SK-N-MC (cell line): ENCODE data around the gene SCRT2.
A peak's percentile ranks its signal among the peaks of the same experiment; 100 is the strongest.

ENCODE experiments used
- DNase-seq: peaks from one replicate; pipeline ENCODE4 v3.0.0-alpha.2; 2011; ENCODE audit warnings: low read depth, low spot score
- H3K27ac ChIP-seq: fragments of 200-600 bp; sonication (generic); 2 replicates; pipeline ENCODE4 v1.5.1; 2016; ENCODE audit warnings: mixed run types
- H3K36me3 ChIP-seq: fragments of 200-600 bp; sonication (generic); 2 replicates; pipeline ENCODE4 v1.6.1; 2017; ENCODE audit warnings: antibody characterized with exemption, low read length, mixed read lengths; ENCODE audit not compliant: insufficient read depth
- H3K4me3 ChIP-seq: fragments of 200-600 bp; sonication (generic); 2 replicates; pipeline ENCODE4 v1.5.1; 2016
- H3K9ac ChIP-seq: fragments of 200-600 bp; sonication (generic); 2 replicates; pipeline ENCODE4 v1.8.0; 2017; ENCODE audit warnings: mixed run types, mixed read lengths; ENCODE audit not compliant: insufficient read length
- H3K9me3 ChIP-seq: fragments of 200-600 bp; sonication (generic); 2 replicates; pipeline ENCODE4 v1.6.1; 2017; ENCODE audit warnings: low read depth, mild to moderate bottlenecking, antibody characterized with exemption, low read length, moderate library complexity, mixed read lengths
- EZH2 ChIP-seq: fragments of 200-600 bp; sonication (generic); IDR thresholded peaks from one replicate; pipeline ENCODE4 v1.6.1; 2017; ENCODE audit warnings: antibody characterized with exemption
- FOXP2 ChIP-seq: optimal IDR thresholded peaks from 2 replicates; pipeline ENCODE3; 2011; ENCODE audit warnings: mild to moderate bottlenecking, moderate library complexity; ENCODE audit not compliant: insufficient read depth; ENCODE audit errors: extremely low read length, control extremely low read depth
- POLR2AphosphoS5 ChIP-seq: IDR thresholded peaks from 2 replicates; pipeline ENCODE4 v1.6.1; 2012; ENCODE audit warnings: mild to moderate bottlenecking, low read depth, low read length, borderline replicate concordance

SCRT2 gene

DNA sequence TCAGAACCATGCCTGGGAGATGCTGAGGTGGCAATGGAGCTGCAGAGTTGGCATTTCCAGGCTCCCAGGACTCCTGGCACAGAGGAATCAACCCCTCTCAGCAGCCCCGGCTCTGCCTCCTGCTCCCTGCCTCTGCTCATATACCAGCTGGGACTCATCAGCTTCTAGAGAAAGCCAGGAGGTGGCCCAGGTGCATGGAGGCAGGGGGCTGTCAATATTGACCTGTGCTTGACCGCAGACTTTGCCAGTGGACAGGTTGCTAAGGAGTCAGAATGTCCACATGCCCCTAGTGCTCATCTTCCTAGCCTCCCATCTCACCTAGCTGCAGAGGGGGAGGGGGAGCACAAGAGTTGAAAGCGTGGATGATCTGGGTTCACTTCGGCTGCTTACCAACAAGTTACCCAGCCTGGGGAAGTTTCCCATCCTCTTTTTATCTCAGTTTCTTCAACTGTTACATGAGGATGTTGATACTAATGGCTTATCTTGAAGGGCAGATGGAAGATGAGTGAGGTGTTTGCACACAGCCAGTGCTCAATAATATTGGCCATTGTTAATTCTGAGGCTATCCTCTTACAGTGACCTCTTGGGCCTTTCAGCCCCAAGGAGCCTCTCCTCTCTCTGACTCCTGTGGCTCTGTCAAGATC is 9.2 kb upstream of the SCRT2 start:
- no peak for DNase-seq
- TF ChIP-seq EZH2 (no peak), POLR2AphosphoS5 (no peak), FOXP2 (no peak)
- Histone ChIP-seq H3K4me3 (no peak overlapping the region), H3K9ac (no peak overlapping the region), H3K27ac (no peak overlapping the region), H3K9me3 (no peaks in the 10 kb centered on the region), H3K36me3 (no peaks in the 10 kb centered on the region)

DNA sequence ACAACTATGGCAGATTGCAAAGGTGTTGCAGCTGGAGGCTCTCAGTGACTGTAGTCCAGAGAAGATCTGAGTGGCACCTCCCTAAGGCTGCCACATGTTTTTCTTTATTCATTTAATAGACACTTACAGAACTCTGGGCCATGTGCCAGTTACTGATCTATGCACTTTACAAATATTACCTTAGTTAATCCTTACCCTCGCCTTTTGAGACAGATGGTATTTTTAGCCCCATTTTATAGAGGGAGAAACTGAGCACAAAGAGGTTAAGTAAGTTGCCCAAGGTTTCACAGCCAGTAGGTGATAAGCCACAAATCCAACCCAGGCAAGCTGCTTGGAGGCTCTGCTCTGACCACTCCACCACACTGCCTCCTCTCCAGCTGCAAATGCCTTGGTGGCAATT is 6.5 kb upstream of the SCRT2 start:
- Histone ChIP-seq H3K36me3 (no peaks in the 10 kb centered on the region), H3K27ac (no peak overlapping the region), H3K4me3 (no peak overlapping the region), H3K9me3 (no peaks in the 10 kb centered on the region), H3K9ac (no peak overlapping the region)
- no peak for DNase-seq
- TF ChIP-seq FOXP2 (no peak), POLR2AphosphoS5 (no peak), EZH2 (no peak)

DNA sequence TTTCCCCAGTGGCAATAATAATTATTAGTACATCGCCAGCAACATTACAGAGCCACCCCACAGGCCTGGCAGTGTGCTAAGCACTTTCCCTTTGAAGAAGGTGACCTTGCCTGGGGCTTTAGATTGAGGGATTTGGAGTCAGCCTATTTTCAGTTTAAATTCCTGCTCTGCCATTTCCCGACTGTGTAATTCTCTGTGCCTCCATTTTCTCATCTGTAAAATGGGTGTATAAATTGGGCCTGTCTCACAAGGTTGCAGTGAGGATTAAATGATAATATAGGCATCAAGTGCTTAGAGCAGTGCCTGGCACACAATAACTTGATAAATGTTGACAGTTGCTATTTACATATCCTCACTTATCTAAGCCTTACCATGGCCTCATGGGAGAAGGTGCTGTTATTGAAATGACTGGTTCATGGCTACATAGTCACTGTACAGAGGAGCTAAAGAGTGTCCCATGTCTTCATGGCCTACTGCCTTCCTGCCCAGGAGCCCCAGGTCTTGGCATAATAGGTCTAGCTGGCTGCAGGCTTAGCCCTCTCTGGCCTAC is 5.1 kb upstream of the SCRT2 start:
- DNase-seq: no peak
- Histone ChIP-seq H3K9ac (no peak overlapping the region), H3K36me3 (no peaks in the 10 kb centered on the region), H3K27ac (no peak overlapping the region), H3K4me3 (no peak overlapping the region), H3K9me3 (no peaks in the 10 kb centered on the region)
- TF ChIP-seq EZH2 (no peak), POLR2AphosphoS5 (no peak), FOXP2 (no peak)

DNA sequence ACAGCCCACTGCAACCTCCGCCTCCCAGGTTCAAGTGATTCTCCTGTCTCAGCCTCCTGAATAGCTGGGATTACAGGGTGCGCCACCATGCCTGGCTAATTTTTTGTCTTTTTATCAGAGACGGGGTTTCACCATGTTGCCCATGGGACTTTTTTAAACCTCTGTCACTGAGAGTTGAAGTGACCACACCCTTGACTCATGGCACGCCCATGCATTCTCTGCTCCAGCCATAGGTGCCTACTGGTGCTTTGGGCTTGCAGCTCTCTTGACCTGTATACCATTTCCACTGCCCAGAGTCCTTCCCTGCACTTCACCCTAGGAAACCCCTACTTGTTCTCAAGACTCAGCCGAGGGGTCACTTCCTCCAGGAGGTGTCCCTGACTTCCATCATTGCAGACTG is 2.4 kb upstream of the SCRT2 start:
- no peaks in the 10 kb centered on the region for H3K36me3 ChIP-seq
- no peaks in the 10 kb centered on the region for H3K9me3 ChIP-seq
- DNase-seq: no peak
- no peak overlapping the region for H3K9ac ChIP-seq
- TF ChIP-seq FOXP2 (no peak), POLR2AphosphoS5 (no peak), EZH2 (no peak)
- H3K27ac ChIP-seq: no peak overlapping the region
- H3K4me3 ChIP-seq: no peak overlapping the region

DNA sequence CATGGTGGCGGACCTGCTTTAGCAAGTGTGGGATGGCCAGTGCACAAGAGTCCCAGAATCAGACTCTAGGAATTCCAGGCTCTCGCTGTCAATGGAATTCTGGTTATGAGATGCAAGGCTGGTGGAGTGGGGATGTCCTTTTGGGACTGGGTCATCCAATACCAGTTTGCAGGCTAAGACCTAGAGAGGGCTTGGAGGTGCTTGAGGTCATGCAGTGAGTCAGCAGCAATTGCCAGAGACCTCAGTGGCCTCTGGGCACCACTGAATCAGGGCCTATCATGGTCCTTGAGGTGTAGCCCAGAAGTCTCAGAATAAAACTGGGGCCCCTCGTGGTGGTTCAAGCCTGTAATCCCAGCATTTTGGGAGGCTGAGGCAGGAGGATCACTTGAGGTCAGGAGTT is 1.4 kb upstream of the SCRT2 start:
- no peak for DNase-seq
- TF ChIP-seq POLR2AphosphoS5 (no peak), FOXP2 (no peak), EZH2 (no peak)
- H3K27ac ChIP-seq: no peak overlapping the region
- H3K4me3 ChIP-seq: no peak overlapping the region
- H3K36me3 ChIP-seq: no peaks in the 10 kb centered on the region
- no peaks in the 10 kb centered on the region for H3K9me3 ChIP-seq
- no peak overlapping the region for H3K9ac ChIP-seq

DNA sequence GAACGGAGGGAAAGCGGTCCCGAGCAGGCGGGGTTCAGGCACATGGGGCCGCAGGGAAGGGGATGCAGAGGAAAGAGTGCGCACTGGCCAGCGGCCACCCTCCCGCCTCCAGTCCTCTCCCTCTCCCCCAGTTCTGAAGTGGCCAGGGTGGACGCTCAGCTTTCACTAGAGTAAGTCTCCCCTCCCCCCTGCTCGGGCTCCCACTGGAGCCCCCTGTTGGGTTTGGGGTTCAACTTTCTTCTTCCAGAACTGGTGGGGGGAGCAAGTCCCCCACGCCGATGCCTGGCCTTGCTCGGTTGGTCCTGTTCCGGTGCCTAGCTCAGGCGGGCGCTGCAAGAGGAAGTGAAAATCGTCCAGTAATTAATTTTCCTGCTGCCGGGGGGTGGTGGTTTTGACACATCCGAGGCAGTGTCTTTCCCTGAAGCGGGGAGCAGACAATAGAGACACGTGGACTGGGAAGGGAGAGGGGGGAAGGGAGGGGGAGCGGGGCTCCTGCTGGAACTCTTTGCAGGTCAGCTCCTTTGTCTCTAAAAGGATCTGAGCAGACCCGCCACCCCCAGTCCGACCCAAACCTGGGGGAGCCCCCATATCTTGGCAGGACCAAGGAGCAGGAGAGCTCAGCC is 824 bp upstream of the SCRT2 start:
- Histone ChIP-seq H3K4me3 (peak overlapping the region; percentile 49; the same call in 1 of the 2 replicates), H3K9me3 (no peaks in the 10 kb centered on the region), H3K36me3 (no peaks in the 10 kb centered on the region), H3K9ac (no peak overlapping the region), H3K27ac (no peak overlapping the region)
- DNase-seq: no peak
- TF ChIP-seq POLR2AphosphoS5: no peak
- TF ChIP-seq EZH2: no peak
- no peak for TF ChIP-seq FOXP2

DNA sequence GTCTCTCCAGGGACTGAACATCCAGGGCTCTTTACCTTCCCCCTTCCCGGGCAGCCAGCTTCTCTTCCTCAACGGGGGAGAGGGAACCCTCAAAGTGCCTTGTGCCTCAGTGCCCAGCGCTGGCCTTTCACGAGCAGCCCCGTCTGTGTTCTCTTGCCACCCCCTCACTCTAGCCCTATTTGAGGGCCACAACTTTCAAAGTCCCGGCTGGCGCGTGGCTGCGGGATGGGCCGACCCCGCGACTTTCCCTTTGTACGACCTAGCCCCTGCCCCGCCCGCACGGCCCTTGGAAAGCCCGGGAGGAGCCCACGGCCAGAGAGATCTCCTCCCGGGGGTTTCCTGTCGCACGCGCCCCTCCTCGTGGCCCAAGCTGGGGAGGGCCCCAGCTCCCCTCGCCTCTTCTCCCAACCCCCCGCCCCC is 559 bp downstream of the SCRT2 start:
- Histone ChIP-seq H3K36me3 (no peaks in the 10 kb centered on the region), H3K4me3 (peak overlapping the region; percentile 1; the same call in 1 of the 2 replicates), H3K9ac (no peak overlapping the region), H3K27ac (no peak overlapping the region), H3K9me3 (no peaks in the 10 kb centered on the region)
- DNase-seq: no peak
- no peak for TF ChIP-seq FOXP2

DNA sequence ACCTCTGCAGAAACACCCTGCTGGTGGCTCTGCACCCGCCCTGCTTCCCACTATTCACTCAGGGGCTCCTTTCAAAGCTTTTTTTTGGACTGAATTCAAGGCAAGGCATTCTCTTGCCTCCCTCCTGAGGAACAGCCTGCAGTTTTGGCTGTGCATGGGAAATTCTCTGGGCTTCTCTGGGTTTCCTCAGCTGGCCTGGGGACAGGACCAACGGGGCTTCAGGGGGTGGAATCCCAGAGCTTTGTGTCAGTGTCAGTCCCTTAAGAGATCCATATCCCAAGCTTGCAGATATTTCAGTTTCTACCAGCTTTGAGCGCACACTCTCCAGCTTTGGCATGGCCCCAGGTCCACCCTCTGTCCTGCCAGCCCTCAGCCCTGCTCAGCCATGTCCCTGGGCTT is 2.0 kb downstream of the SCRT2 start:
- TF ChIP-seq POLR2AphosphoS5 (no peak), FOXP2 (no peak), EZH2 (no peak)
- no peak overlapping the region for H3K27ac ChIP-seq
- DNase-seq: no peak
- no peaks in the 10 kb centered on the region for H3K9me3 ChIP-seq
- H3K36me3 ChIP-seq: no peaks in the 10 kb centered on the region
- H3K9ac ChIP-seq: no peak overlapping the region
- no peak overlapping the region for H3K4me3 ChIP-seq
